B cell (primary cell): ENCODE data around the gene LRRC8A.

ENCODE experiments used
- EZH2 ChIP-seq: IDR thresholded peaks from 2 replicates; pipeline ENCODE4 v1.6.1; 2012; ENCODE audit warnings: borderline replicate concordance, low read depth, mild to moderate bottlenecking, moderate library complexity, low read length; ENCODE audit not compliant: insufficient read depth, poor library complexity, severe bottlenecking
- TF ChIP-seq, protein P1 (sequence below): fragments of 200-600 bp; IDR thresholded peaks from one replicate; pipeline ENCODE4 v1.8.0; 2022; ENCODE audit warnings: antibody characterized with exemption, mild to moderate bottlenecking

GRCh38 chr9:128863647-128864046 lies 18.3 kb upstream of the LRRC8A start:
- TF ChIP-seq, protein P1, sequence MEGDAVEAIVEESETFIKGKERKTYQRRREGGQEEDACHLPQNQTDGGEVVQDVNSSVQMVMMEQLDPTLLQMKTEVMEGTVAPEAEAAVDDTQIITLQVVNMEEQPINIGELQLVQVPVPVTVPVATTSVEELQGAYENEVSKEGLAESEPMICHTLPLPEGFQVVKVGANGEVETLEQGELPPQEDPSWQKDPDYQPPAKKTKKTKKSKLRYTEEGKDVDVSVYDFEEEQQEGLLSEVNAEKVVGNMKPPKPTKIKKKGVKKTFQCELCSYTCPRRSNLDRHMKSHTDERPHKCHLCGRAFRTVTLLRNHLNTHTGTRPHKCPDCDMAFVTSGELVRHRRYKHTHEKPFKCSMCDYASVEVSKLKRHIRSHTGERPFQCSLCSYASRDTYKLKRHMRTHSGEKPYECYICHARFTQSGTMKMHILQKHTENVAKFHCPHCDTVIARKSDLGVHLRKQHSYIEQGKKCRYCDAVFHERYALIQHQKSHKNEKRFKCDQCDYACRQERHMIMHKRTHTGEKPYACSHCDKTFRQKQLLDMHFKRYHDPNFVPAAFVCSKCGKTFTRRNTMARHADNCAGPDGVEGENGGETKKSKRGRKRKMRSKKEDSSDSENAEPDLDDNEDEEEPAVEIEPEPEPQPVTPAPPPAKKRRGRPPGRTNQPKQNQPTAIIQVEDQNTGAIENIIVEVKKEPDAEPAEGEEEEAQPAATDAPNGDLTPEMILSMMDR = peak; percentile 92
- no peak for TF ChIP-seq EZH2
